Jurkat, Clone E6-1 (cell line): ENCODE results near the gene TBC1D3D. TPM values are rescaled to one million over a fixed set of nuclear protein-coding genes. Genes with fewer than 3 reads are reported as not detected.
"Not testable (repeated sequence)": the region's sequence is repeated elsewhere in the genome, so short reads cannot be mapped to it uniquely, and the experiment has no call there.

ENCODE experiments used
- DNase-seq: peaks from one replicate; pipeline ENCODE4 v3.0.0-alpha.2; 2011; ENCODE audit warnings: low read depth, low spot score
- H3K4me3 ChIP-seq: 2 replicates; pipeline ENCODE4 v1.5.1; 2011; ENCODE audit warnings: mild to moderate bottlenecking, low read length, control low read depth, moderate library complexity
- polyA plus RNA-seq: library from polyadenylated mRNA; unstranded; fragments of >200 nt; gene quantifications from one replicate; pipeline ENCODE4 v1.2.1, GENCODE V29; 2012; ENCODE audit warnings: missing spikeins; ENCODE audit not compliant: insufficient read length, insufficient read depth

TBC1D3D gene
- not detected for polyA plus RNA-seq

DNA sequence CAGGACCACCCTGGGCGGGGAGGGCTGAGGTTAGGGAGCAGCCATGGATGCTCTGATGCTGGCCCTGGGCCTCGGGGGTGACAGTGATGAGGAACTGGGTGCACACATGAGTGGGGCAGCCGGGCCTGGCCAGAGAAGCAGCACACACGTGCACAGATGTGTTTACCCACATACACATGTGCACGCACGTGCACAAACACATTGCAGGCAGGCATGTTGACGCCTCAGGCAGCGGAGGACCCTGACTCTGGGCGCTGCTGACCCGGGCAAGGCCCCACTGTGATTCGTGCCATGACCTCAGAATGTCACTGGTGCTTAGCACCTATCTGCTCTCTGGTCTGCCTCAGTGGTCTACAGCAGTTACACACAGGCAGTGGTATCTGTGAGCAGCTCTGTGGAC is at the start of gene TBC1D3D:
Gene TBC1D3D, plus strand, starts transcription at position 301 of the 400 bp plus-strand sequence. CDS start 1,585 bp downstream, outside the sequence.
- DNase-seq, H3K4me3 ChIP-seq: not testable (repeated sequence)

DNA sequence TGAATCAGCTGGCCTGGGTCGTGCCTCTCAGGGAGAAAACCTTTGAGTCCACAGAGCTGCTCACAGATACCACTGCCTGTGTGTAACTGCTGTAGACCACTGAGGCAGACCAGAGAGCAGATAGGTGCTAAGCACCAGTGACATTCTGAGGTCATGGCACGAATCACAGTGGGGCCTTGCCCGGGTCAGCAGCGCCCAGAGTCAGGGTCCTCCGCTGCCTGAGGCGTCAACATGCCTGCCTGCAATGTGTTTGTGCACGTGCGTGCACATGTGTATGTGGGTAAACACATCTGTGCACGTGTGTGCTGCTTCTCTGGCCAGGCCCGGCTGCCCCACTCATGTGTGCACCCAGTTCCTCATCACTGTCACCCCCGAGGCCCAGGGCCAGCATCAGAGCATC is 14.8 kb upstream of the TBC1D3D start, which contains the start of gene TBC1D3L:
Gene TBC1D3L, minus strand, starts transcription at position 101 of the 400 bp plus-strand sequence. CDS start 1,540 bp downstream, outside the sequence.
- H3K4me3 ChIP-seq, DNase-seq: not testable (repeated sequence)
